ENCODE measurements around the gene CADM3.
A peak's percentile ranks its signal among the peaks of the same experiment; 100 is the strongest.

CADM3 gene

GRCh38 chr1:159203610-159204009, 32.2 kb downstream of the CADM3 start:
- no peak overlapping the region for H3K4me3 ChIP-seq (replicated peaks in 1 of 2; ENCODE audit: low read depth in 2 of 2, low read length in 2 of 2)
- peak in 1 of 2 donors; percentile 38 for DNase-seq (ENCODE audit: low read depth in 2 of 2)
- TF ChIP-seq CTCF (IDR thresholded peaks at IDR 0.05; ENCODE audit: low read depth, low read length), result no peak

- no peak for TF ChIP-seq CTCF (IDR thresholded peaks at IDR 0.05; ENCODE audit: low read depth, low read length)
- H3K4me3 ChIP-seq (replicated peaks in 1 of 2; ENCODE audit: low read depth in 2 of 2, low read length in 2 of 2), result no peak within 1 kb of the TSS
- peak in 1 of 2 donors; percentile 69 for DNase-seq (ENCODE audit: low read depth in 2 of 2)
Observed at GRCh38 chr1:159204161-159205141, 33.0 kb downstream of the CADM3 start, which contains the start of gene ACKR1. Gene ACKR1, plus strand, starts transcription at chr1:159204875. Its CDS starts 85 bp downstream, at chr1:159204960.

- peak in 1 of 2 donors; percentile 10 for DNase-seq (ENCODE audit: low read depth in 2 of 2)
- peak; percentile 10 for TF ChIP-seq CTCF (IDR thresholded peaks at IDR 0.05; ENCODE audit: low read depth, low read length)
- H3K4me3 ChIP-seq (replicated peaks in 1 of 2; ENCODE audit: low read depth in 2 of 2, low read length in 2 of 2), result no peak overlapping the region
Observed at GRCh38 chr1:159205225-159205624, 33.8 kb downstream of the CADM3 start.

- no peak overlapping the region for H3K4me3 ChIP-seq (replicated peaks in 1 of 2; ENCODE audit: low read depth in 2 of 2, low read length in 2 of 2)
- no peak for DNase-seq (ENCODE audit: low read depth in 2 of 2)
- TF ChIP-seq CTCF (IDR thresholded peaks at IDR 0.05; ENCODE audit: low read depth, low read length), result no peak
Observed at GRCh38 chr1:159206110-159206509, 34.7 kb downstream of the CADM3 start.

GRCh38 chr1:159207080-159207479, 35.7 kb downstream of the CADM3 start:
- no peak for TF ChIP-seq CTCF (IDR thresholded peaks at IDR 0.05; ENCODE audit: low read depth, low read length)
- H3K4me3 ChIP-seq (replicated peaks in 1 of 2; ENCODE audit: low read depth in 2 of 2, low read length in 2 of 2), result no peak overlapping the region
- DNase-seq (ENCODE audit: low read depth in 2 of 2), result no peak

GRCh38 chr1:159207774-159208173, 36.4 kb downstream of the CADM3 start:
- DNase-seq (ENCODE audit: low read depth in 2 of 2), result peak in 1 of 2 donors; percentile 61
- TF ChIP-seq CTCF (IDR thresholded peaks at IDR 0.05; ENCODE audit: low read depth, low read length), result no peak
- H3K4me3 ChIP-seq (replicated peaks in 1 of 2; ENCODE audit: low read depth in 2 of 2, low read length in 2 of 2), result no peak overlapping the region

All from cardiac fibroblast (primary cell).